WI38 (cell line): ENCODE measurements around the gene NPAS2.

Experiments used
- H3K4me3 ChIP-seq: 2 replicates; pipeline ENCODE4 v1.5.1; 2011; ENCODE audit warnings: low read depth, mild to moderate bottlenecking, control low read depth, low read length
- CTCF ChIP-seq: IDR thresholded peaks from 2 replicates; pipeline ENCODE4 v1.5.1; 2012; ENCODE audit warnings: low read depth, mild to moderate bottlenecking, control low read depth, low read length

Gene NPAS2

GRCh38 chr2:100990166-100990565 is 170.2 kb downstream of the NPAS2 start:
- TF ChIP-seq CTCF = no peak
- H3K4me3 ChIP-seq = no peak overlapping the region

- TF ChIP-seq CTCF = no peak
- no peak overlapping the region for H3K4me3 ChIP-seq
Observed at GRCh38 chr2:100990650-100991403, 170.9 kb downstream of the NPAS2 start.

- no peak overlapping the region for H3K4me3 ChIP-seq
- TF ChIP-seq CTCF = no peak
Observed at GRCh38 chr2:100991404-100991773, 171.4 kb downstream of the NPAS2 start.

GRCh38 chr2:100992262-100992661 is 172.3 kb downstream of the NPAS2 start:
- TF ChIP-seq CTCF = no peak
- no peak overlapping the region for H3K4me3 ChIP-seq

- TF ChIP-seq CTCF = no peak
Observed at GRCh38 chr2:100993294-100993693, 173.4 kb downstream of the NPAS2 start.

GRCh38 chr2:100995309-100996075 is 175.6 kb downstream of the NPAS2 start:
- TF ChIP-seq CTCF = no peak
- H3K4me3 ChIP-seq = no peak overlapping the region

More at GRCh38 chr2:100993294-100993693, 173.4 kb downstream of the NPAS2 start:
- no peak overlapping the region for H3K4me3 ChIP-seq

- no peak for TF ChIP-seq CTCF
Observed at GRCh38 chr2:100997509-100998234, 177.7 kb downstream of the NPAS2 start.

More at GRCh38 chr2:100997509-100998234, 177.7 kb downstream of the NPAS2 start:
- H3K4me3 ChIP-seq = no peak overlapping the region
